HUDEP-2 (cell line): ENCODE results near the gene RNF149.
A peak's percentile ranks its signal among the peaks of the same experiment; 100 is the strongest.
"Not testable (repeated sequence)": the region's sequence is repeated elsewhere in the genome, so short reads cannot be mapped to it uniquely, and the experiment has no call there.

Experiments used
- DNase-seq, 76 experiments: peaks; one replicate each; lab custom pipeline; 2025; ENCODE audit not compliant: unreplicated experiment in 76 of 76; lab: John Stamatoyannopoulos, UW

The RNF149 gene

GRCh38 chr2:101332885-101333766 is 24.6 kb upstream of the RNF149 start:
- DNase-seq: no peak

- no peak for DNase-seq
Measured at GRCh38 chr2:101331202-101331601, 22.7 kb upstream of the RNF149 start.

GRCh38 chr2:101330253-101330933 is 21.9 kb upstream of the RNF149 start:
- DNase-seq: no peak

- no peak for DNase-seq
Measured at GRCh38 chr2:101329026-101329425, 20.5 kb upstream of the RNF149 start.

GRCh38 chr2:101328474-101329007 is 20.0 kb upstream of the RNF149 start:
- no peak for DNase-seq

- no peak for DNase-seq
Measured at GRCh38 chr2:101327863-101328394, 19.4 kb upstream of the RNF149 start.

GRCh38 chr2:101325425-101325824 is 16.9 kb upstream of the RNF149 start:
- DNase-seq: no peak

GRCh38 chr2:101316568-101316967 is 8.1 kb upstream of the RNF149 start:
- not testable (repeated sequence) for DNase-seq

GRCh38 chr2:101311696-101312017 is 3.2 kb upstream of the RNF149 start:
- DNase-seq: no peak

- peak in 1 of 76 experiments; percentile 3 for DNase-seq
Measured at GRCh38 chr2:101310834-101311695, 2.6 kb upstream of the RNF149 start.

GRCh38 chr2:101310090-101310833 is 1.8 kb upstream of the RNF149 start:
- DNase-seq: no peak

GRCh38 chr2:101307950-101308431 is 510 bp downstream of the RNF149 start:
- DNase-seq: peak in 9 of 76 experiments; percentile 3 to 42 (median 15)

- peak in 1 of 76 experiments; percentile 15 for DNase-seq
Measured at GRCh38 chr2:101307503-101307902, 998 bp downstream of the RNF149 start.

GRCh38 chr2:101306410-101306809 is 2.1 kb downstream of the RNF149 start:
- peak in 2 of 76 experiments; percentile 3 to 13 for DNase-seq

GRCh38 chr2:101305492-101306078 is 2.9 kb downstream of the RNF149 start:
- DNase-seq: peak in 10 of 76 experiments; percentile 3 to 37 (median 15)

GRCh38 chr2:101305035-101305434 is 3.5 kb downstream of the RNF149 start:
- no peak for DNase-seq

- DNase-seq: no peak
Measured at GRCh38 chr2:101303688-101304087, 4.8 kb downstream of the RNF149 start.

GRCh38 chr2:101302016-101302415 is 6.5 kb downstream of the RNF149 start:
- DNase-seq: no peak

GRCh38 chr2:101300836-101301235 is 7.7 kb downstream of the RNF149 start:
- no peak for DNase-seq
